HG03045 (cell line): ENCODE results near the gene IL1R2.

ENCODE experiments used
- ATAC-seq: cut with Tn5 transposase; IDR thresholded peaks from one replicate; pipeline ENCODE4 v1.9.1; 2021; ENCODE audit warnings: mild to moderate bottlenecking, moderate library complexity; ENCODE audit not compliant: unreplicated experiment

The IL1R2 gene

GRCh38 chr2:101991721-101992145 is at the start of gene IL1R2:
Gene IL1R2, plus strand, starts transcription at chr2:101991960. Its CDS starts 16,616 bp downstream, at chr2:102008576.
- no peak for ATAC-seq

GRCh38 chr2:101942851-101943250 is 48.9 kb upstream of the IL1R2 start:
- ATAC-seq: no peak

- ATAC-seq: no peak
Observed at GRCh38 chr2:101946372-101947039, 45.3 kb upstream of the IL1R2 start.

GRCh38 chr2:101947374-101947773 is 44.4 kb upstream of the IL1R2 start:
- ATAC-seq: no peak

- ATAC-seq: no peak
Observed at GRCh38 chr2:101948625-101949155, 43.1 kb upstream of the IL1R2 start.

GRCh38 chr2:101949304-101949703 is 42.5 kb upstream of the IL1R2 start:
- no peak for ATAC-seq

GRCh38 chr2:101951296-101951695 is 40.5 kb upstream of the IL1R2 start:
- ATAC-seq: no peak

- no peak for ATAC-seq
Observed at GRCh38 chr2:101952551-101952950, 39.2 kb upstream of the IL1R2 start.

GRCh38 chr2:101956465-101957438 is 35.0 kb upstream of the IL1R2 start:
- no peak for ATAC-seq

GRCh38 chr2:101958061-101958460 is 33.7 kb upstream of the IL1R2 start:
- no peak for ATAC-seq

GRCh38 chr2:101960819-101961337 is 30.9 kb upstream of the IL1R2 start:
- no peak for ATAC-seq

- ATAC-seq: no peak
Observed at GRCh38 chr2:101961338-101962191, 30.2 kb upstream of the IL1R2 start.

GRCh38 chr2:101962309-101962708 is 29.5 kb upstream of the IL1R2 start:
- no peak for ATAC-seq

- no peak for ATAC-seq
Observed at GRCh38 chr2:101963198-101963597, 28.6 kb upstream of the IL1R2 start.

GRCh38 chr2:101967826-101968513 is 23.8 kb upstream of the IL1R2 start:
- no peak for ATAC-seq

- ATAC-seq: no peak
Observed at GRCh38 chr2:101969723-101970122, 22.0 kb upstream of the IL1R2 start.

- no peak for ATAC-seq
Observed at GRCh38 chr2:101970901-101971300, 20.9 kb upstream of the IL1R2 start.

GRCh38 chr2:101971836-101972235 is 19.9 kb upstream of the IL1R2 start:
- ATAC-seq: no peak

GRCh38 chr2:101972621-101973434 is 18.9 kb upstream of the IL1R2 start:
- no peak for ATAC-seq
